Keratinocyte (primary cell): Measurements from ENCODE around the gene CWF19L2. TPM values are rescaled to one million over a fixed set of nuclear protein-coding genes. Genes with fewer than 3 reads are reported as not detected.
"Not testable (repeated sequence)": the region's sequence is repeated elsewhere in the genome, so short reads cannot be mapped to it uniquely, and the experiment has no call there.

Source experiments
- DNase-seq: peaks from one replicate; pipeline ENCODE4 v3.0.0-alpha.2; 2011; ENCODE audit warnings: low read depth, missing footprints, low spot score
- FAIRE-seq: peaks from 2 replicates; lab custom pipeline; 2011; peaks lifted over from hg19 to GRCh38; lab: Jason Lieb, UNC
- H2AFZ ChIP-seq: 2 replicates; pipeline ENCODE4 v1.6.0; 2012; ENCODE audit warnings: low read length, control low read depth, inconsistent platforms; ENCODE audit not compliant: control insufficient read depth
- H3K27ac ChIP-seq: 2 replicates; pipeline ENCODE4 v1.5.1; 2011; ENCODE audit warnings: low read length; ENCODE audit not compliant: control insufficient read depth, insufficient read depth
- H3K27me3 ChIP-seq: 3 replicates; pipeline ENCODE4 v1.6.0; 2011; ENCODE audit warnings: low read length; ENCODE audit not compliant: control insufficient read depth, insufficient read depth; ENCODE audit errors: extremely low read depth
- H3K36me3 ChIP-seq, 2 experiments: 2 replicates in 1 of 2; 3 replicates in 1 of 2; pipeline ENCODE4 v1.5.1; 2011; ENCODE audit warnings: low read length in 2 of 2, mild to moderate bottlenecking in 1 of 2; ENCODE audit not compliant: control insufficient read depth in 2 of 2, insufficient read depth in 2 of 2; ENCODE audit errors: extremely low read depth in 1 of 2
- H3K4me1 ChIP-seq: 3 replicates; pipeline ENCODE4 v1.5.1; 2011; ENCODE audit warnings: low read length; ENCODE audit not compliant: control insufficient read depth, insufficient read depth; ENCODE audit errors: extremely low read depth
- H3K4me2 ChIP-seq: 3 replicates; pipeline ENCODE4 v1.6.0; 2011; ENCODE audit warnings: low read depth, low read length; ENCODE audit not compliant: control insufficient read depth, insufficient read depth; ENCODE audit errors: extremely low read depth
- H3K4me3 ChIP-seq, 3 experiments: fragments of 200-600 bp in 1 of 3; sonication (generic) in 1 of 3; 2 replicates in 2 of 3; 3 replicates in 1 of 3; pipeline ENCODE4 v1.5.1; 2011 to 2016; ENCODE audit warnings: low read length in 3 of 3, mild to moderate bottlenecking in 3 of 3, control low read depth in 2 of 3, inconsistent platforms in 1 of 3, low read depth in 1 of 3, mixed read lengths in 1 of 3, mixed run types in 1 of 3, moderate library complexity in 1 of 3; ENCODE audit not compliant: control insufficient read depth in 2 of 3, insufficient read depth in 2 of 3; ENCODE audit errors: extremely low read depth in 1 of 3
- H3K79me2 ChIP-seq: 2 replicates; pipeline ENCODE4 v1.6.0; 2012; ENCODE audit warnings: low read length; ENCODE audit not compliant: control insufficient read depth, insufficient read depth
- H3K9ac ChIP-seq: 3 replicates; pipeline ENCODE4 v1.6.0; 2011; ENCODE audit warnings: low read length; ENCODE audit not compliant: control insufficient read depth, insufficient read depth; ENCODE audit errors: extremely low read depth
- H3K9me1 ChIP-seq: 3 replicates; pipeline ENCODE4 v1.6.0; 2011; ENCODE audit warnings: low read length; ENCODE audit not compliant: control insufficient read depth, insufficient read depth; ENCODE audit errors: extremely low read depth
- H3K9me3 ChIP-seq: 2 replicates; pipeline ENCODE4 v1.5.1; 2012; ENCODE audit warnings: low read depth, low read length; ENCODE audit not compliant: control insufficient read depth
- H4K20me1 ChIP-seq: 3 replicates; pipeline ENCODE4 v1.6.0; 2011; ENCODE audit warnings: low read length; ENCODE audit not compliant: control insufficient read depth, insufficient read depth; ENCODE audit errors: extremely low read depth
- EZH2 ChIP-seq: IDR thresholded peaks from one replicate; pipeline ENCODE4 v1.6.1; 2012; ENCODE audit warnings: inconsistent platforms, mild to moderate bottlenecking, low read length, moderate library complexity
- dilution Hi-C: fragments of 300-500 bp; cut with MboI; formaldehyde crosslinking; loops from one replicate; pipeline ENCODE4 v1.7.0; 2020; ENCODE audit warnings: low sequenced_read_pairs; ENCODE audit not compliant: extremely low pct_ligation_motif_present
- polyA plus RNA-seq, 5 experiments: library from polyadenylated mRNA; depleted of rRNA in 3 of 5; stranded (reverse) in 3 of 5; stranded (forward) in 1 of 5; unstranded in 1 of 5; fragments of >200 nt; gene quantifications; 1 replicate in 1 of 5; 2 replicates in 3 of 5; 3 replicates in 1 of 5; pipeline versions ENCODE4 v1.2.1 to v1.2.3, GENCODE V29; 2011 to 2012; ENCODE audit warnings: missing spikeins in 2 of 5, low read depth in 1 of 5, low replicate concordance in 1 of 5
- TF ChIP-seq, protein P1 (sequence below), 3 experiments: IDR thresholded peaks in 1 of 3; conservative IDR thresholded peaks in 1 of 3; optimal IDR thresholded peaks in 1 of 3; 2 replicates in 2 of 3; 3 replicates in 1 of 3; pipeline versions ENCODE3 to v1.5.1; 2011; ENCODE audit warnings: low read length in 3 of 3, mild to moderate bottlenecking in 3 of 3, moderate library complexity in 2 of 3, control low read depth in 1 of 3, inconsistent platforms in 1 of 3; ENCODE audit not compliant: insufficient read depth in 2 of 3; ENCODE audit errors: extremely low read depth in 1 of 3

The CWF19L2 gene
- polyA plus RNA-seq, 1 donor (not counting 4 experiments of a cell fraction or from before 2014, with no cell fraction given): 6.2 TPM

DNA sequence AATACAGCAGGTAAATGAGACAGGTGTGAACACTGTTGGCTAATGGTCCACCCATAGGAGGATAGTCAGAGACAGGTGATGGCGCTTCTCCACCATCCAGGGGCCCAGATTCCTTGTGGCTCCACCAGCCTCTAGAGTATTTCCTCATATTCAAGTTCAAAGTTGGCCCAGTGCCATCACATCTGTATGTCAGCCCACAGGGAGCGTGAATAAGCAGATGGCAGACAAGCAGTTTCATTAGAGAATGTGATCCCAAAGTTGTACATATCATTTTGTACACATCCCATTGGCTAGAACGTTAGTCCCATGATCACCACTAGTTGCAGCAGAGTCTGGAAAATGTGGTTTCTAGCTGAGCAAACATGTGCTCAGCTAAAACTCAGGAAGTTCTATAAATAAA is 11.0 kb upstream of the CWF19L2 start:
- H4K20me1 ChIP-seq: no peaks in the 10 kb centered on the region
- H3K9me3 ChIP-seq: no peaks in the 10 kb centered on the region
- FAIRE-seq (no peak), DNase-seq (no peak)
- H3K9me1 ChIP-seq: no peaks in the 10 kb centered on the region
- H3K27me3 ChIP-seq: no peaks in the 10 kb centered on the region
- no peak overlapping the region for H3K4me3 ChIP-seq
- H3K4me2 ChIP-seq: no peak overlapping the region
- dilution Hi-C loops: no loop called here
- no peaks in the 10 kb centered on the region for H3K36me3 ChIP-seq
- H3K27ac ChIP-seq: no peak overlapping the region
- TF ChIP-seq, protein P1, sequence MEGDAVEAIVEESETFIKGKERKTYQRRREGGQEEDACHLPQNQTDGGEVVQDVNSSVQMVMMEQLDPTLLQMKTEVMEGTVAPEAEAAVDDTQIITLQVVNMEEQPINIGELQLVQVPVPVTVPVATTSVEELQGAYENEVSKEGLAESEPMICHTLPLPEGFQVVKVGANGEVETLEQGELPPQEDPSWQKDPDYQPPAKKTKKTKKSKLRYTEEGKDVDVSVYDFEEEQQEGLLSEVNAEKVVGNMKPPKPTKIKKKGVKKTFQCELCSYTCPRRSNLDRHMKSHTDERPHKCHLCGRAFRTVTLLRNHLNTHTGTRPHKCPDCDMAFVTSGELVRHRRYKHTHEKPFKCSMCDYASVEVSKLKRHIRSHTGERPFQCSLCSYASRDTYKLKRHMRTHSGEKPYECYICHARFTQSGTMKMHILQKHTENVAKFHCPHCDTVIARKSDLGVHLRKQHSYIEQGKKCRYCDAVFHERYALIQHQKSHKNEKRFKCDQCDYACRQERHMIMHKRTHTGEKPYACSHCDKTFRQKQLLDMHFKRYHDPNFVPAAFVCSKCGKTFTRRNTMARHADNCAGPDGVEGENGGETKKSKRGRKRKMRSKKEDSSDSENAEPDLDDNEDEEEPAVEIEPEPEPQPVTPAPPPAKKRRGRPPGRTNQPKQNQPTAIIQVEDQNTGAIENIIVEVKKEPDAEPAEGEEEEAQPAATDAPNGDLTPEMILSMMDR (optimal IDR thresholded peaks at IDR 0.05 in 1 of 3, IDR thresholded peaks at IDR 0.05 in 1 of 3, conservative IDR thresholded peaks at IDR 0.05 in 1 of 3; ENCODE audit: extremely low read depth in 1 of 3, insufficient read depth in 2 of 3, low read length in 3 of 3): no peak
- no peak for TF ChIP-seq EZH2
- no peaks in the 10 kb centered on the region for H3K79me2 ChIP-seq
- no peak overlapping the region for H3K9ac ChIP-seq
- no peaks in the 10 kb centered on the region for H3K4me1 ChIP-seq
- H2AFZ ChIP-seq: no peak overlapping the region

GRCh38 chr11:107467696-107468095 is 10.1 kb upstream of the CWF19L2 start:
- H2AFZ ChIP-seq: no peak overlapping the region
- dilution Hi-C loops: no loop called here
- H3K4me1 ChIP-seq: no peaks in the 10 kb centered on the region
- H3K9me1 ChIP-seq: no peaks in the 10 kb centered on the region
- no peaks in the 10 kb centered on the region for H3K36me3 ChIP-seq
- H3K9ac ChIP-seq: no peak overlapping the region
- no peaks in the 10 kb centered on the region for H3K27me3 ChIP-seq
- no peak overlapping the region for H3K4me2 ChIP-seq
- no peaks in the 10 kb centered on the region for H4K20me1 ChIP-seq
- no peaks in the 10 kb centered on the region for H3K9me3 ChIP-seq
- no peak overlapping the region for H3K4me3 ChIP-seq
- TF ChIP-seq, protein P1 (optimal IDR thresholded peaks at IDR 0.05 in 1 of 3, IDR thresholded peaks at IDR 0.05 in 1 of 3, conservative IDR thresholded peaks at IDR 0.05 in 1 of 3; ENCODE audit: extremely low read depth in 1 of 3, insufficient read depth in 2 of 3, low read length in 3 of 3): no peak
- TF ChIP-seq EZH2: no peak
- no peaks in the 10 kb centered on the region for H3K79me2 ChIP-seq
- H3K27ac ChIP-seq: no peak overlapping the region
- DNase-seq: no peak
- no peak for FAIRE-seq

GRCh38 chr11:107466275-107466866 is 8.7 kb upstream of the CWF19L2 start:
- FAIRE-seq, dilution Hi-C loops, H3K9me1 ChIP-seq: not testable (repeated sequence)

More at GRCh38 chr11:107466275-107466866, 8.7 kb upstream of the CWF19L2 start:
- H2AFZ ChIP-seq, H3K27me3 ChIP-seq, H3K9ac ChIP-seq, DNase-seq, H3K79me2 ChIP-seq, H3K4me3 ChIP-seq, H3K4me1 ChIP-seq, H3K27ac ChIP-seq, H4K20me1 ChIP-seq, H3K36me3 ChIP-seq, H3K9me3 ChIP-seq, H3K4me2 ChIP-seq: not testable (repeated sequence)
